OCI-LY7 (cell line): Measurements from ENCODE around the gene SMIM44. TPM values are rescaled to one million over a fixed set of nuclear protein-coding genes. Genes with fewer than 3 reads are reported as not detected.

Experiments
- BruUV-seq: library from RNA; stranded (reverse); fragments of 400-500 nt; replicated peaks from 2 replicates; lab custom pipeline; 2021; lab: Mats Ljungman, UMichigan
- CTCF ChIA-PET: fragments of 300-600 bp; sonication (Branson Sonifier 250); formaldehyde crosslinking; loops from one replicate; lab custom pipeline; 2022; ENCODE audit warnings: antibody characterized with exemption; ENCODE audit not compliant: unreplicated experiment; lab: Charles Lee
- POLR2A ChIA-PET: fragments of 300-600 bp; sonication (Branson Sonifier 250); formaldehyde crosslinking; loops from one replicate; lab custom pipeline; 2022; ENCODE audit warnings: antibody characterized with exemption; lab: Charles Lee
- DNase-seq: peaks from one replicate; pipeline ENCODE4 v3.0.0-alpha.2; 2015; ENCODE audit warnings: low spot score
- H2AFZ ChIP-seq: fragments of 200-600 bp; sonication (generic), shearing (Covaris generic); 2 replicates; pipeline ENCODE4 v1.6.1; 2014; ENCODE audit warnings: mild to moderate bottlenecking, antibody characterized with exemption, low read length, moderate library complexity
- H3K27ac ChIP-seq: fragments of 200-600 bp; sonication (generic); 2 replicates; pipeline ENCODE4 v1.5.1; 2014; ENCODE audit warnings: mixed run types, low read depth, mild to moderate bottlenecking, moderate library complexity, low read length, inconsistent platforms; ENCODE audit not compliant: poor library complexity, severe bottlenecking
- H3K36me3 ChIP-seq: fragments of 200-600 bp; sonication (generic); 2 replicates; pipeline ENCODE4 v1.6.1; 2014; ENCODE audit warnings: mild to moderate bottlenecking, antibody characterized with exemption, low read length, moderate library complexity, mixed read lengths; ENCODE audit not compliant: insufficient read depth
- H3K4me1 ChIP-seq: fragments of 200-600 bp; sonication (generic); 2 replicates; pipeline ENCODE4 v1.5.1; 2014; ENCODE audit warnings: mild to moderate bottlenecking, low read length; ENCODE audit not compliant: insufficient read depth, poor library complexity, severe bottlenecking
- H3K4me2 ChIP-seq: fragments of 200-600 bp; sonication (generic); 2 replicates; pipeline ENCODE4 v1.6.1; 2014; ENCODE audit warnings: mild to moderate bottlenecking, low read length
- H3K4me3 ChIP-seq: fragments of 200-600 bp; sonication (generic); 2 replicates; pipeline ENCODE4 v1.5.1; 2014; ENCODE audit warnings: mild to moderate bottlenecking, low read depth, low read length; ENCODE audit not compliant: poor library complexity, severe bottlenecking
- H3K79me2 ChIP-seq: fragments of 200-600 bp; sonication (generic); 2 replicates; pipeline ENCODE4 v1.6.1; 2016; ENCODE audit warnings: low read depth, mild to moderate bottlenecking, low read length, moderate library complexity, mixed read lengths; ENCODE audit not compliant: insufficient read depth
- H3K9me2 ChIP-seq: fragments of 200-600 bp; sonication (generic); 2 replicates; pipeline ENCODE4 v1.6.1; 2016; ENCODE audit warnings: mild to moderate bottlenecking, low read length, mixed read lengths; ENCODE audit not compliant: insufficient read depth
- H3K9me3 ChIP-seq: fragments of 200-600 bp; sonication (generic); 2 replicates; pipeline ENCODE4 v1.6.1; 2014; ENCODE audit warnings: mild to moderate bottlenecking, mixed run types, low read length, mixed read lengths
- H4K20me1 ChIP-seq: fragments of 200-600 bp; sonication (generic); 2 replicates; pipeline ENCODE4 v1.6.1; 2014; ENCODE audit warnings: mild to moderate bottlenecking, antibody characterized with exemption, low read length, moderate library complexity, mixed read lengths; ENCODE audit not compliant: insufficient read depth
- CTCF ChIP-seq: fragments of 200-600 bp; sonication (generic); conservative IDR thresholded peaks from 2 replicates; pipeline ENCODE4 v1.5.1; 2014; ENCODE audit warnings: mild to moderate bottlenecking, antibody characterized with exemption, low read length, moderate library complexity, mixed read lengths
- EZH2phosphoT487 ChIP-seq: fragments of 200-600 bp; sonication (generic); IDR thresholded peaks from 2 replicates; pipeline ENCODE4 v1.6.1; 2018; ENCODE audit warnings: low read depth, borderline replicate concordance, mild to moderate bottlenecking, mixed run types, antibody characterized with exemption, low read length, moderate library complexity, mixed read lengths
- intact Hi-C: fragments of 100-400 bp; cut with micrococcal nuclease; formaldehyde crosslinking; loops from one replicate; pipeline ENCODE4 v1.10.0; 2022; ENCODE audit not compliant: unreplicated experiment
- total RNA-seq, 2 experiments: library from RNA; depleted of rRNA in 1 of 2; stranded (reverse); fragments of >200 nt in 1 of 2; shearing (Covaris generic) in 1 of 2; gene quantifications; 2 replicates each; pipeline ENCODE4 v1.2.3, GENCODE V29; 2014 to 2022

Gene SMIM44
- total RNA-seq, 2 experiments from 2014 or later = not detected

- no TSS peak for BruUV-seq
- CTCF ChIA-PET = no interaction called here
- Histone ChIP-seq H3K4me2 (no peak overlapping the region), H2AFZ (no peak overlapping the region), H3K27ac (no peak overlapping the region), H3K9me2 (no peaks in the 10 kb centered on the region), H4K20me1 (no peaks in the 10 kb centered on the region), H3K4me3 (no peak overlapping the region), H3K36me3 (no peaks in the 10 kb centered on the region), H3K79me2 (no peaks in the 10 kb centered on the region), H3K9me3 (no peaks in the 10 kb centered on the region), H3K4me1 (no peaks in the 10 kb centered on the region)
- intact Hi-C loops = no loop called here
- POLR2A ChIA-PET = no interaction called here
- TF ChIP-seq CTCF (no peak), EZH2phosphoT487 (no peak)
- no peak for DNase-seq
Measured at GRCh38 chr19:3464587-3465235, 18.5 kb downstream of the SMIM44 start.

- no peak overlapping the region for H3K27ac ChIP-seq
- no peaks in the 10 kb centered on the region for H3K4me1 ChIP-seq
- no peaks in the 10 kb centered on the region for H3K79me2 ChIP-seq
- H3K9me2 ChIP-seq = no peaks in the 10 kb centered on the region
- no peak overlapping the region for H3K4me3 ChIP-seq
- no peak for TF ChIP-seq CTCF
- TF ChIP-seq EZH2phosphoT487 = no peak
- H2AFZ ChIP-seq = no peak overlapping the region
- no peaks in the 10 kb centered on the region for H3K9me3 ChIP-seq
- H3K4me2 ChIP-seq = no peak overlapping the region
- no peak for DNase-seq
- BruUV-seq = no TSS peak
- intact Hi-C loops = no loop called here
- ChIA-PET CTCF (no interaction called here), POLR2A (no interaction called here)
- H4K20me1 ChIP-seq = no peaks in the 10 kb centered on the region
- no peaks in the 10 kb centered on the region for H3K36me3 ChIP-seq
Measured at GRCh38 chr19:3463714-3464586, 19.3 kb downstream of the SMIM44 start.
